GM18873 (cell line): ENCODE data around the gene ARID4A.
A peak's percentile ranks its signal among the peaks of the same experiment; 100 is the strongest.
"Not testable (repeated sequence)": the region's sequence is repeated elsewhere in the genome, so short reads cannot be mapped to it uniquely, and the experiment has no call there.

Experiments
- ATAC-seq: cut with Tn5 transposase; IDR thresholded peaks from one replicate; pipeline ENCODE4 v1.9.1; 2021; ENCODE audit warnings: mild to moderate bottlenecking, moderate library complexity, moderate number of reproducible peaks; ENCODE audit not compliant: unreplicated experiment, low FRiP score

The ARID4A gene

DNA sequence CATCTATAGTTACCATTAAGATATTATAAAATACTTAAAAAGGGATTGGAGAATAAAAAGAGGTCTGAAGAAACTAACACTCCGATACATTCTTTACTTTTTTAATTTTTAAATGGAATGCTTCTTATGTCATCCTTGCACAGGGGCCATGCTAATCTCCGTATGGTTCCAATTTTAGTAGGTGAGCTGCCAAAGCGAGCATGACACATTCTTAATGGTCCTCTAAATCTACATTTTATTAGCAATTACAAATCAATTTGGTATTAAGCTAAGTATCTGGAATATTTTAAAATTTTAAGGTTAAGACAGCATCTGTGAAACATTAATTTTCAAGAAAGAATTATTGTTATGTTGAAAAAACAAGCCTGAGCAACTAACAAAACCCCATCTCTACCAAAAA, 6.2 kb upstream of the ARID4A start:
- ATAC-seq = no peak

DNA sequence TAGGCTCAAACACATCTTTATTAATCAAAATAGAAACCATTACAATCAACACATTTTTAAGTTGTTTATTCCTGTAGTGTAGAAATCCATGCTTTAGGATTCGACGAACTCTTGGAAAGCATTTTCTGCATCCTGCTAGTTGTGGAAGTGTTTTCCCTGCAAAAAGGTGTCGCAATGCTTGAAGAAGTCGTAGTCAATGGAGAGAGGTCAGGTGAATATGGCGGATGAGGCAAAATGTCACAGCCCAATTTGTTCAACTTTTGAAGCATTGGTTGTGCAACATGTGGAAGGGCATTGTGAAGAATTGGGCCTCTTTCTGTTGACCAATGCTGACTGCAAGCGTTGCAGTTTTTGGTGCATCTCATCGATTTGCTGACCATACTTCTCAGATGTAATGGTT, 4.2 kb upstream of the ARID4A start:
- ATAC-seq = no peak

GRCh38 chr14:58296726-58297125, 1.6 kb upstream of the ARID4A start:
- ATAC-seq = no peak

DNA sequence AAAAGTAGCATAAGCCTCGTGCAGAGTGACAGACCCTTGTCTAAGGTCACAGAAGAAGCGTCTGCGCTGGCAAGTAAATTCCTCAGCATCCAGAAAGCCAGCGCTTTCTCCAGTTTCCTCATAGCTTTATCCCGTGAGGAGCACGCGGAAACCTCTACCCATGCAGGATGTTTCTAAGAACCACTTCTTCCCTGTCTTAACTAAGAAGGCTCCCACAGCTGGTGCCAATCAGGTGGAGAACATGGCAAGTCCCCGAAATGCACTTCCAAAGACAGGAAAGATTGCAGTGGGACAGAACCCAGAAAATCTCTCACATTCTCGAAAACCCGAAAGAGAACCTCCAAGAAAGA, 968 bp upstream of the ARID4A start:
- ATAC-seq = no peak

DNA sequence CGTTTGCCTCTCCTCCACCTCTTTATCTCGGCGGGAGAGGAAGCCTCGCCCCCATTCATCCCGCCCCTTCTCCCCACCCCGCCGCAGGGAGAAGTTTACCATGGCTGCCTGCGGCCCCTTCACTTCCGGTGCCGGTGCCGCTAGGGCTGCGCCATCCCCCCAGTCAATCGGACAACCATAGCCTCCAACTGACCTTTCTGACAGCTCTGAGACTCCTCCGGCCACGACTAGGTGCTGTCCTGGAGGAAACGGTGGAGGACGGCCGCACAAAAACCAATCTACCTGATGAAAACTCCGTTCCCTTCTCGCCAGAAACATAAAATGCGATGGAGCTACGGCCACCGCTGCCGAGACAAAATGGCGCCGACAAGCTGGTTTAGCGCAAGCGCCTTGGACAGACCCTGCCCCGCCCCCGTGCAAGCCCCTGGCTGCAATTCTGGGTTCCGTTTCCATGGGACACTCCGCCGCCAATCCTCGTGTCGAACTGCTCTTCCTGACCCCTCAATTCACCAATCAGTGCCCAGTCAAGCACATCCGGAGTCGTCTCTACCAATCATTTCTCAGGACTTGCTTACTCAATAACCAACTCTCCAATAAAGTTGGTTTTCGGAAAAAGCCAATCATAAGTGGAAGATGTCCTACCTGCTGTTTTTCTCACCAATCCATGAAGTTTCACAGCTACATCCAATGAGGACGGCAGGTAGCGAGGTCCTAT, 436 bp upstream of the ARID4A start:
- peak; percentile 86 for ATAC-seq

GRCh38 chr14:58299401-58300330, 1.3 kb downstream of the ARID4A start:
- no peak for ATAC-seq

DNA sequence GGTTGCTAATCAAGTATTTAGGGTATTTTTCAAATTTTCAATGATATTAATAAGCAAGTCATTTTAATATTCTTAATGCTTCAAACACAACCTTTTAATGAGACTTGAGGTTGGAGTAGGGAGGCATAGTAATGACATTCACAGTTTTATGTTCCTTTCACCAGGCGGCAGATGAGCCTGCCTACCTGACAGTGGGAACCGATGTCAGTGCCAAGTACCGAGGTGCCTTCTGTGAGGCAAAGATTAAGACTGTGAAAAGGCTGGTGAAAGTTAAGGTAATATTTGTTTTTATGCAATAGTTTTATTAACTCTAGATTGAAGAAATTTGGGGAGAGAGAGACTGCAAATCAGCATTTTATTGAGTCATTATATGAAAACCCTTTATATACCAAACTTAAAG, 3.1 kb downstream of the ARID4A start:
- no peak for ATAC-seq

DNA sequence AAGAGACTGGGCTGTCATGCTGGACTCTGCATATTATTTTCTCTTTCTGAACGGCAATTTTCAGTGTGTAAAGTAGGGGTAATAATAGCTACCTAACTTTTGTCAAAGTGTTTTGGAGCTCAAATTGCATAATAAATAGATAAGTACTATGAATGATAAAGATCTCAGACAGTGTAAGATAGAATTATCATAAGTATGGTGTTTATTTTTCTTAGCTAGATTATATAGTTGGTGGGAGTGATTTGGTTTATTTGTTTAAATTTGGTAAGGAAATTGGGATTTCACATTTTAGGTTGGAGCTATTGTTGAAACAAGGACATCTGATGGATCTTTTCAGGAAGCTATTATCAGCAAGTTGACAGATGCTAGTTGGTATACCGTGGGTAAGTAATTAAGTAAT, 7.4 kb downstream of the ARID4A start:
- ATAC-seq = no peak

DNA sequence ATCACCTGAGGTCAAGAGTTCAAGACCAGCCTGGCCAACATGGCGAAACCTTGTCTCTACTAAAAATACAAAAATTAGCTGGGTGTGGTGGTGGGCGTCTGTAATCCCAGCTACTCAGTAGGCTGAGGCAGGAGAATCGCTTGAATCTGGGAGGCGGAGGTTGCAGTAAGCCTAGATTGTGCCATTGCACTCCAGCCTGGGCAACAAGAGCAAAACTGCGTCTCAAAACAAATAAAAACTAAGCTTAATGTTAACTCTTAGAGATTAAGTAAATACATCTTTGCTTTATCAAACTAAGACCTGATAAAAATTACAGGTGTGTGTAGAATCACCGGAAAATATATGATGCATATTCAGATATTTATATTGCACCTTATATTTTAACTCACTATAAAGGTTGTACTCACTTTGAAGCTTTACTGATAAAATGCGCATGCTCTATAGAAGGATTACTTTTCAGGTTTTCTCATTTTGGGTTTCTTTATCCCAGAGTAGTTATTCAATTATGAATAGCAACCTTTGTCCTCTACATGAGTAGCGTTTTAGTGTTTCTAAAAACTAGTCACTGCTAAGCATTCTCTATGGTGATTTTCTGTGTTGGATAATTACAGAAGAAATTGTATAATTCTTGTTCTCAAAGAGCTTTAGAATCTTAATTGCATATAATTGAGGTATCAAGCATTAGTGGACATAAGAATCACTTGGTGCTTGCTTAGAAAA, 9.4 kb downstream of the ARID4A start:
- no peak for ATAC-seq

DNA sequence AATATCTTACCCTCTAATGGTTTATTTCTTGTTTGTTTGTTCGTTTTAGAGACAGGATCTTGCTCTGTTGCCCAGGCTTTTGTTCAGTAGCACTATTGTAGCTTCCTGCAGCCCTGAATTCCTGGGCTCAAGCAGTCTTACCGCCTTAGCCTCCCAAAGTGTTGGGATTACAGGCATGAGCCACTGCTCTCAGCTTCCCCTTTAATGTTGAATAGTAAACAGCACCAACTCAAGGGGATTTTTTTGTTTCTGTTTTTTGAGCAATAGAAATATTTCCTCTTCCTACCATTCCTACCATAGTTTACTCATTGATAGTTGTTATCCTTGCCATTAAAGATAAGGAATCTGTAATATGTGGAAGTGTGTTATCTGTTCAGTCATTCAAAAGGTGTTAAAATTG, 10.7 kb downstream of the ARID4A start:
- no peak for ATAC-seq

- no peak for ATAC-seq
These were observed 15.3 kb downstream of the ARID4A start for GRCh38 chr14:58313699-58314098.

DNA sequence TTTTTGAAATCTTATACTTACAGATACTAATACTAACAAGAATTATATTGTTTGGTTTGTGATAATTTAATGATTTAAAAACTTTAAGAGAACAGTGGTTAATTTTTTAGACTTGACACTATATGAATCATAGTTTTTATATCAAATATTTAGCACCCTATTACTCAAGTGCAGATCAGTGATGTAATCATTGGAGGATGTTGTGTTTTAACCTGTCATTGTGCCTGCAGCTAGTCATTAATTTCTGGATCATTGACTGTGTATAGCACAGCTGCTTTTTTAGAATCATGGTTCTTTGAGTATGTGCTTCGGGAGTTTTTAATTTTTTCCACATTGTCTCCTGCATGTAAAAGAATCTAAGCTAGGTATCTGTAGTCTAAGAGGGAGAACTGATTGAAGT, 17.3 kb downstream of the ARID4A start:
- ATAC-seq = no peak

- ATAC-seq = no peak
These were observed 28.7 kb downstream of the ARID4A start for GRCh38 chr14:58327019-58327418.

DNA sequence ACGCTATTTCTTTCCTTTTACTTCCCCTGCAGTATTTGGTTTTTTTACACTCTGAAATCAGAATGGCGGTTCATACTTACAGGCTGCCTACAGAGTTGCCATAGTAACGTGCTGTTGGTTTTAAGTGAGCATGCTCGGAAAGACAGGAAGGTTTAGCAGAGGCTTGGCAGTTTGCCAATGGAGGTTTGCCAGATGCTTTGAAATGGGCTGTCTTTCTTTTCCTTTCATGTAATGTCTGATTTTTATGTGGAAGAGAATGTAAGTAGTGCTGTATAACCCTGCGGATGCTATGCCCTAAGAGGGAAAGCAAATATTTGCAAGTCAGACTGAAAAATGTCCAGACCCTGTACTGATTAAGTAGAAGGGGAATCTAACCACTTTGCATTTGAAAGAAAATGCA, 32.8 kb downstream of the ARID4A start:
- no peak for ATAC-seq

GRCh38 chr14:58332561-58332960, 34.2 kb downstream of the ARID4A start:
- no peak for ATAC-seq

GRCh38 chr14:58339666-58340065, 41.3 kb downstream of the ARID4A start:
- not testable (repeated sequence) for ATAC-seq

GRCh38 chr14:58341152-58341748, 42.9 kb downstream of the ARID4A start:
- no peak for ATAC-seq

DNA sequence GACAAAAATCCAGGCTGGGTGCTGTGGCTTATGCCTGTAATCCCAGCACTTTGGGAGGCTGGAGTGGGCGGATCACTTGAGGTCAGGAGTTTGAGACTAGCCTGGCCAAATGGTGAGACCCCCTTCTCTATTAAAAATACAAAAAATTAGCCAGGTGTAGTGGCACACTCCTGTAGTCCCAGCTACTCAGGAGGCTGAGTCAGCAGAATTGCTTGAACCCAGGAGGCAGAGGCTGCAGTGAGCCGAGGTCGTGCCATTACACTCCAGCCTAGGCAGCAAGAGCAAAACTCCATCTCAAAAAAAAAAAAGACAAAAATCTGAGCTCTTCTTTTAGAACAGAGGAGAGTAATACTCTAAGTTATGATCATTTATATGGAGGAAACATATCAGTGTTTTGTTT, 45.2 kb downstream of the ARID4A start:
- not testable (repeated sequence) for ATAC-seq

GRCh38 chr14:58353516-58354299, 55.4 kb downstream of the ARID4A start:
- ATAC-seq = no peak

DNA sequence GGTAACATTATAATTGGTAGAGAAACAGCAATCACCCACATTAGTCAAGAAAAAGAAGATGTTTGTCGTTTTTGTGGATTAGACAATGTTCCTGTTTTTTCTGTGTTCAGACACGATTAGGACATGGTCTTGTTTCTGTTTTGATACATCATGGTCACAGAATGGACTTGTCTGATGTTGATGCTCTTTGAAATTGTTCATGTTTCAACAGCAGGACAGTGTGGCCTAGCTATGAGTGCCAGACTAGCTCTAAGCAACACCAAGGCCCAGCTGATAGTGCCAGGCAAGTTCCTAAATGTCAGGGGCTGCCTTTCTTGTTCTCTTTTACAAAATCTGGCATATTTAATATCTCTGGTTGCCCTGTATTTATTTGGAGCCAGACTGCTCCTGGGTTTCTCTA, 56.5 kb downstream of the ARID4A start:
- no peak for ATAC-seq
